GM04503 (cell line): ENCODE measurements around the gene MYO9A.

Experiments
- DNase-seq: peaks from one replicate; pipeline ENCODE4 v3.0.0-alpha.2; 2012; ENCODE audit warnings: low read depth

The MYO9A gene

DNA sequence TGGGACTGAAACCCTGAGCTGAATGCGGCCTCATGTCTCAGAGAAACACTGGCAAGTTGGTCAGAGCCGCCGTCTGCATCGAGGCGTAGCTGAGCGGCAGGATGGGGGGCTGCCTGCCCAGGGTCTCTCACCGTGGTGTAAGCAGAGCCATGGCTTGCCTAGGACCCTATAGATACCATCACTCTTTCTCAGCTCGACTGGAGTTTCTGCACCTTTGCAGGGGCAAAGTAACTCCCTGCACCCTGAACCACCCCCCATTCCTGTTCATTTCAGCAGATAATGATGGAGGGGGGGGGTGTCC, 336.0 kb downstream of the MYO9A start:
- DNase-seq, result no peak

DNA sequence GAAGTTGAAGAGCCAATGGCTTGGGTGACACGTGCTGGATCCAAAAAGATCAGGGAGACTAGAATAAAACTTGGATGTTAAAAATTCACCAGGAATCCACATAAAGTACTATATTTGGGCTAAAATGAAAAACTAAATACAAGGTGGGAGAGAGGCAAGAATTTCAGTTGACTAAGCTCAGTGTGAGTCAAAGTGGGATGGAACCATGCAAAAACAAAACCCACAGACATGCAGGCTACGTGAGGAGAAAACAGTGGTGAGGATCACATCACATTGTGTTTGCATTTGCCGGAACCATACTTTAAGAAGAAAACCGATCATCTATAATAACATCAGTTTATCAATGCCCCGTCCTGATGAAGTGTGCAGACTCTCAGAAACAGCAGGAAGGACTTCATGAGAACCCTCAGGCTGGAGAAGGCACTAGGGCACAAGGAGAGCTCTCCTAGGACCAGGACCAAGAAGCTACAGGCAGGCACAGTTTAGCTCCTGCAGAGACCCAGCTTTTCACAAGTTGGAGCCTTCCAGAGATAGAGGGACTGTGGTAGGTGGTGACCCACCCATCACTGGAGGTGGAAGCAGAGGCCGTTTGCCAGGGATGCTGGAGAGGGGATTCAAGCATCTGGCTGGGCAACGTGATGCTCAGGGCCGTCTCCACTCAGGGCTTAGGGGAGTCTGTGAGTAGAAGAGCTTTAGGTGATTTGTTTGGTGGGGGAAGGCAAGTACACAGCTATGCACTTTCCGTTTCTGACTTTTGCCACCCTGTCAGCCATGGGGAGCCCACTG, 336.6 kb downstream of the MYO9A start:
- no peak for DNase-seq

DNA sequence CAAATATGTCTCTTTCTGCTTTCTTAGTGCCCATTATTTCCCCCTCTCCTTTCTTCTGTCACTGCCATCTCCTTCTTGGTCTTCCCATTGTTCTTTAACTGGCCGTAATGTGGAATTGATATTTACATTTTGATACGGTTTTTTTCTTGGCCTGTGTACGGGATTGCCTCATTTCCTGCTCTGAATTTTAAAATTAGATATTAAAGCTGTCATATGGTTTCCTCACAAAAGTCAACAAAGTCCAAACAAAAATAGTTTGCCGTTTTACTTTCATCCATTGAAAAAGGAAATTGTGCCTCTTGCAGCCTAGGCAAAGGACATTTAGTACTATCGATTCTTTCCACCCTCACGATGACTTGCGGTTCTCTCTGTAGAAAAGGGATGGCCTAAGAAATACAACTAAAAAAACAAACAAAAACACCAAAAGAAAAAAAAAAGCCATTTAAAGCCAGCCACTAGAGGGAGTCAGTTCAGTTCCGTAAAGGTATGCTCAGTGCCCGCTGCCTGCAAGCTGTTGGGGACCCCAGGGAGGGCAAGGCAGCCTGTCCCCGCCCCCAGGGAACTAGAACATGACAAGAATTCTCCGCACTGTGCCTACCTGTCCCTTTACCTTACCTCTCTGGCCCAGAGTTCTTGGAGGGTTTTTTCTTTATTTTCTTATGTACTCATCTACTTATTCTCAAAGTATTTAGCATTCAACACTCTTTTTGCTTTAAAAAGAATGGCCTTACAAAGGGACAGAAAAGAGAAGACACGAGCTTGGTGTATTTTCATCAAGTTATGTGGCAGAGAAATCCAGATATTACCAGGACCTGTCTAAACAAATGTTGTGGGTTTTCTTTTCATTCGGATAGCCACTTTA, 337.6 kb downstream of the MYO9A start:
- no peak for DNase-seq

DNA sequence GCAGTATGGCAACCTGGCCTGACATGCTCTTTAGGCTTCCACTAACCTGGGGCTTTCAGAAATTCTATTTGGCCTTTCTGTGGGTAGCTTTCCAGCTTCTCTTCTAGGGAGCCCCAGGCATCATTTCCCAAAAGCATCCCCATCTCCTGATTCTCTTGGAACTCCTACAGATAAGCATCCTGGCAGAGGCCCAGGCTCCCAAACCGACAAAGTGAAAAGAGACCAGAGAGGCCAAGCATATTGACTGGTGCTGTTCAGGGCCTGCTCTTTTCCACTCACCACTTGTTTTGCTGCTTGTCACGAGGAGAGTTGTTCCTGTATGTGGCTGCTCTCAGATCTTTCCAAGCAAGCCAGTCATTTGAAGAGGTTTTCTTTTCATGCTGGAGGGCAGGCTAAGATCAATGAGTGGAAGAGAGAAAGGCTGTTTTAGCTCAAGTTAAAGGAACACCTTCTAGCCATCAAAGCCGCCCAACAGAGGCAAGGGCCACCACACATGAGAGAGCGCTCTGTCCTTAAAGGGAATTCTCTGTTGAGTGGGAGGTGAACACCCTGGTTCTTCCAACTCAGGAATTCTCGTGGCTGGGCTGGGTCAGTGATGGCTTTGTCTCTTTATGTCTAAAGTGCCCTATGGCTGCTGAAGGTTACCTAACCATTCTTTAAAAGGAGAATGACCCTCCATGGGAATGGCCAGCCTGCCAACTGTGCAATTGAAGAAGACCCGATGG, 338.7 kb downstream of the MYO9A start:
- no peak for DNase-seq

DNA sequence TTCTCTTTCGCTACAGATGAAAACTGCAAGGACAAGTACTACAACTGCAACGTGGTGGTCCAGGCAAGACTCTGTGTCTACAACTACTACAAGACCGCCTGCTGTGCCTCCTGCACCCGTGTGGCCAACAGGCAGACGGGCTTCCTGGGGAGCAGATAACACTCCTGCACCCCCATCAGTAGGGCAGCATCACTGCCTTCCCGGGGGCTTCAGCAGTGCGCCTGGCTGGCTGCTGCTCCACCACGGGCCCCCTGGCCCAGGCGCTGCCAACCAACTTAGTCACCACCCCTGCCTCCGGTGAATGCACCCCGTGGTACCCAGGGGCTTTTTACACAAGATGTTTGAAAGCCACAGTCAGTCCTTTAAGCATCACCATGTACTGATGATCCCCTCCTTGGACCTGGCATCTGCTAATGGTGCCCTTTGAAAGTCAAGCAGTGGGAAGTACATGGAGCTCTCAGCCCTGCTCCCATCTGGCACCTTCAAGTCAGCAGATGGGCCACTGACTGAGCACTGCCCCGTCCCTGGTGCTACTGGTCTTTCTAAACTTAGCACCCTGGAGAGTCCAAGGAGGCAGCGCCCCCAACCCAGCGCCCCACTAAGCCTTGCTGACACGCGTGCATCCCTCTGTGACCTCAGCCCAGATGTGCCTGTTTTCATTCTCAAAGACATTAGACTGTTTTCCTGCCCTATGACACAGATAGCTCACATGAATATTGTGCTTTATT, 340.6 kb downstream of the MYO9A start:
- DNase-seq, result no peak

DNA sequence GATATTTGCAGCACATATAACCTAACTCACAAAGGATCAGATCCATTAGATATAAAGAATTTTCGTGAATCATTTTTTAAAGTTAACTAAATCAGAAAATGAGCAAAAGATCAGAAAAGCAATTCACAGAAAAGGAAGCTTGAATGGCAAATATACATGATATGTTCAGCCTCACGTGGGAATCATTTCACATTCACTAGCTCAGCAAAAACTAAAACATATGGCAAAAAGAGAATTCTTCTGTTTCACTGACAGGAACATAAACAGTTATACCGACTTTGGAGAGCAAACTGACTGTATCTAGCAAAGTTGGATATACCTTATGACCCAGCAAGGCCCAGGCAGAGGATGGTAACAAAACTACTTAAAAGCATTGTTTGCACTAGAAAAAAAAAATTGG, 341.6 kb downstream of the MYO9A start:
- DNase-seq, result no peak

DNA sequence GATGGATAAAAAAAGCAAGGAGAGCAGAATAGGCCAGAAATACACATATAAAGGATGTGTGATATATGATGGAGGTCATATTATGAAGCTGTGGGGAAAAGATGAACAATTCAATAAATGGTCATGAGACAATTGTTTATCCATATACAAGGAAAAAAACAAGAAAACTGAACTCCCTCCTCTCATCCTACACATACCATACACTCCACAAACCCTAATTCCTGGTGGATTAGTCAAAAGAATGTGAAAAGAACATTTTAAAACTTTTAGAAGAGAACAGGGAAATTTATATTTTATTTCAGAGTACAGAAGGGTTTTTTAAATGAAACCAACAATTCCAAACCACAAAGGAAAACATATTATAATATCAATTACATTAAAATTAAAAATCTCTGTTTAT, 342.1 kb downstream of the MYO9A start:
- no peak for DNase-seq

DNA sequence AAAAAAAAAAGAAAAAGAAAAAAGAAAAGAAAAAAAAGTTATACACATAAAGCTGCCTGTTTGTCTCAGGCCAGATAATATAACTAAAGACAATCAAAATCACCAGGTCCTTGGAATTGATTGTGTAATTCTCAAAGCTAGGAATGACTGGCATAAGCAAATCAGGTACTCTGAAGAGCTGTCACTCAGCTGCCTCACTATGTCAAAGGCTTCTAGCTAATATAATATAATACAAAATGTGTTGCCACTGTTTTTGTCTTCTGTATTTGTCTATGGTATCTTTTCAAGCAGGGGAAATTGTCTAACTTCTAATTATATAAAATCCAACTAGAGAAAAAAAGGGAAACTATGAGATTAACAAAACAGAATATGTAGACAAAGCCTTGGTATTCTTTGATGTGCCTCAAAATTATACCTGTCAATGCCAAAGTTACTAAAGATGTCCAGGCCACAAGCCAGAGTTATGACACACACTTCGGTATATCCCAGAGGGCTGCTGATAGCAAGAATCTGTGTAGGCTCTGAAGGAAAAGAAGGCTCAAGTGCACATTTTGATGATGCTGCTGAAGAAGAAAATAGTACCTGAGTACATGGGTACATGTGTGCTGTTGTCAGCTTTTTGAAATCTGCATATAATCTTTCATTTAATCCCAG, 344.6 kb downstream of the MYO9A start:
- no peak for DNase-seq
